ENCODE results near the gene ECE1.

GRCh38 chr1:21189421-21189820 is 100.8 kb downstream of the ECE1 start:
- TF ChIP-seq EZH2phosphoT487 (IDR thresholded peaks at IDR 0.05; ENCODE audit: insufficient read depth, low read depth) = no peak
- TF ChIP-seq EZH2 (IDR thresholded peaks at IDR 0.05; ENCODE audit: insufficient read depth, poor library complexity, severe bottlenecking) = no peak
